Stimulated activated CD8-positive, alpha-beta memory T cell treated with anti-CD3 and anti-CD28 coated beads, Interleukin-12 subunit alpha, Interleukin-12 subunit beta, amount 100 ng/mL, for 1 hour (primary cell): ENCODE results near the gene SCN1B.
A peak's percentile ranks its signal among the peaks of the same experiment; 100 is the strongest.
"Not testable (repeated sequence)": the region's sequence is repeated elsewhere in the genome, so short reads cannot be mapped to it uniquely, and the experiment has no call there.

ENCODE experiments used
- DNase-seq: peaks from one replicate; pipeline ENCODE4 v3.0.0-alpha.2; 2020; ENCODE audit warnings: low read depth

SCN1B gene

DNA sequence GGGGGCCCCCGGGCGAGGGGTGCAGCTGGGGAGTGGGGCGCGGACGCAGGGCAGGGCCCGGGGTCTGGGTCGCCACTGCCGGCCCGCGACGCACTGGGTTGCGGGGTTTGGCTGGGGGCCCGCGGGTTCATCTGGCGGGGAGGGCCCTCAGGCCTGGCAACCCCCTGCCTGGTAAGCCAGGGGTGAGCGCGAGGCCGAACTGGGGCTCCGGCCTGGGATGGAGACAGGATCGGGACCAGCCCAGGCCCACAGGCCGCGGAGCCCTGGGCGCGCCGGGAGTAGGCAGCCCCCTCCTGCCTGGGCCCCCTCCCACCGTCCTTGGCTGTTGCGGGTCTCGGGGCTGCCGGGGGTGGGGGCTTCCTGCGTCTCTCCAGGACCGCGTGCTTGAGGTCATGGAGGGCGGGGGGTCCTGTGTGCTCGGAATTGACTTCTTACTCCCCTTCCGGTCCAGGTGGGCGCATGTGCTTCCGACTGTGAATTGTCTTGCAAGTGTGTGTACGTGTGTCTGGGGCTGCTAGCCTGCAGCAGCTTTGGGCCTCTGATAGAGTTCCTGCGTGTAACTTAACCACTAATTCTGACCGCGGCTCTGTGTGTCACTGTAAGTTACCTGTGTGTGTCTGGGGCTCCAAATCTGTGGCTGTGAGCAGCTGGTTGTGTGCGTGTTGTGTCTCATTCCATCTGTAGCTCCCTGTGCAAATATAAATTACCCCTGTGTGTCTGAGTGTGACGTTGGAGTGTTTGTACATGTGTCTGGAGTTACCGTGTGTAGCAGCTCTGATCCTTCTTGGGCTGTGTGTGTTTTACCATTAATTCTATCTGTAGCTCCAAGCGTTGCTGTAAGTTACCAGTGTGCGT, 29.4 kb upstream of the SCN1B start:
- peak; percentile 23 for DNase-seq

DNA sequence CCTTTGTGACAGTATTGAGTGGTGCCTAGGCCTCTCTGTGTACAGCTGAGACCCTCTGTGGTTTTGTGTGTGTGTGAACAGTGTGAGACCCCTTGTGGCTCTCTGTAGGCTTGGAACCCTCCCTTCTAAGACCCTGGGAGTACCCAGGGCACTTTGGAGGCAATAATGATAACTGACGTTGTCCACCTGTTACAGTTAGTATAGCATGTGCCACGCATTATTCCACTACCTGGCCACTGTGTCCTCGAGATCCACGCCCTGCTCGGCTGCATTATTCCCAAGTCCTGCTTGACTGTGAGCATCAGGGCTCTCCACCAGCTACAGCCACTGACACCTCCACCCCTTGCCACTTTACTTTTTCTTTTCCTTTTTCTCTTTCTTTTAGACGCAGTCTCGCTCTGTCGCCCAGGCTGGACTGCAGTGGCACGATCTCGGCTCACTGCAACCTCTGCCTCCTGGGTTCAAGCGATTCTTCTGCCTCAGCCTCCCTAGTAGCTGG, 28.2 kb upstream of the SCN1B start:
- no peak for DNase-seq

DNA sequence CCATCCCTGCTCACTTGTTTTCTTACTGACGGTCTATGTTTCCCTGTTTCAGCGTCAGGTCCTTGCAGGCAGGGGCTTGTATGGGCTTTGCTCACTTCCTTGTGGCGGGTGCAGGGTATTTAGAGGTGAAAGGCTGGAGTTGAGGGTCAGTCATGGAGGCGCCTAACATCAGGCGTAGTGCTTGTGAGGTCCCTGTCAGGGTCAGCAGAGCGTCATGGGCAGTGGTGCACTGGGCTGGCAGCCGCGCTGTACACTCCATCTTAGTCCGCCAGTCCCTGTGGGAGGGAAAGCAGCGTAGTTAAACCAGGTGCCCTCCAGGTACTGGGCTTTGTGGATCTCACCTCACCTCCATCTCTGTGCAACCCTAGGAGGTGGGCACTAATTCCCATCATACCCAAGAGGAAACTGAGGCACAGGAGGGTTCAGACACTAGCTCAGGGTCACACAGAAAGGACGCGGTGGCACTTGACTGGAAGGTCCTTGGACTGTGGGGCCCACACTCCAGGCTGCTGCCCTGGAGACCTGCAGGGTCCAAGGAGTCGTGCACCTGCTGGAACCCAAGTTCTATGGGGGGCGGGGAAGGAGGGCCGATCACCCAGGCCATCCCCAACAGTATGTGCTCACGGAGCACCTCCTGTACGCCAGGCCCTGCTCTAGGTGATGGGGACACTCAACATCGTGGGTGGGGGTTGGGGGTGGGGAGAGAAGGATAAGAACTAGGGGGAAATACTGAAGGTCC, 25.6 kb upstream of the SCN1B start:
- DNase-seq, result no peak

DNA sequence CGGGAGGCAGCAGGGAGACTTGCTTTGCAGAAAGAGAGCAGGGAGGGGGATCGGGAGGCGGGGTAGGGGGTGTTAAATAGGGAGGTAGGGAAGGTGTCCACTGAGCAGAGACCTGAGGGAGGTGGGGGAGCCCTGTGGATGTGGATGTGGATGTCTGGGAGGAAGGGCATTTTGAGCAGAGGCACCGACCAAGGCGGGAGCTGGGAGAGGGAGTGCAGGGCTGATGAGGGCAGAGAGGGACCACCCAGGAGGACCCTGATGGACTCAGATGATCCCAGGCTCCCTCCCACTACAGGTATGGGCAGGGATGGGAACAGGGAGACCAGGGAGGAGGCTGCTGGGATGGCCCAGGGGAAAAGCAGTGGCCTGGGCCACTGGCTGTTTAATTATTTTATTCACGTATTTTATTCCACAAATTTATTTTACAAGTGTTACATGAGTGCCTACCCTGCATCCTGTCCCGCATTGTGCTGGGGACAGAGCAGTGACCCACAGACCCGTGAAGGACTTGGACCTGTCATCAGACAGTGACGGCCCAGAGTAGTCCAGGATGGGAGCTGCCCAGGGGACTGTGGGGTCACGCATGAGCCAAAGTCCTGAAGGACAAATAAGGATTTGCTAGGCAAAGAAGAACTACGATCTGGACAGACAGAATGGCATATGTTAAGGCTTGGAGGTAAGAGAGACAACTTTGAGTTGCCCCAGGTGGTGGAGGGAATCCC, 24.9 kb upstream of the SCN1B start:
- DNase-seq, result no peak

DNA sequence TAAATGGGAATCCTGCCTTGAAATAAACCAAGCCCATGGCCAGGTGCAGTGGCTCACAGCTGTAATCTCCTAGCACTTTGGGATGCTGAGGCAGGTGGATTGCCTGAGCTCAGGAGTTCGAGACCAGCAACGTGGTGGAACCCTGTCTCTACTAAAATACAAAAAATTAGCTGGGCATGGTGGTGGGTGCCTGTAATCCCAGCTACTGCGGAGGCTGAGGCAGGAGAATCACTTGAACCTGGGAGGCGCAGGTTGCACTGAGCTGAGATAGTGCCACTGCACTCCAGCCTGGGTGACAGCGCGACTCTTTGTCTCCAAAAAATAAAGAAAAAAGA, 24.3 kb upstream of the SCN1B start:
- DNase-seq, result not testable (repeated sequence)

DNA sequence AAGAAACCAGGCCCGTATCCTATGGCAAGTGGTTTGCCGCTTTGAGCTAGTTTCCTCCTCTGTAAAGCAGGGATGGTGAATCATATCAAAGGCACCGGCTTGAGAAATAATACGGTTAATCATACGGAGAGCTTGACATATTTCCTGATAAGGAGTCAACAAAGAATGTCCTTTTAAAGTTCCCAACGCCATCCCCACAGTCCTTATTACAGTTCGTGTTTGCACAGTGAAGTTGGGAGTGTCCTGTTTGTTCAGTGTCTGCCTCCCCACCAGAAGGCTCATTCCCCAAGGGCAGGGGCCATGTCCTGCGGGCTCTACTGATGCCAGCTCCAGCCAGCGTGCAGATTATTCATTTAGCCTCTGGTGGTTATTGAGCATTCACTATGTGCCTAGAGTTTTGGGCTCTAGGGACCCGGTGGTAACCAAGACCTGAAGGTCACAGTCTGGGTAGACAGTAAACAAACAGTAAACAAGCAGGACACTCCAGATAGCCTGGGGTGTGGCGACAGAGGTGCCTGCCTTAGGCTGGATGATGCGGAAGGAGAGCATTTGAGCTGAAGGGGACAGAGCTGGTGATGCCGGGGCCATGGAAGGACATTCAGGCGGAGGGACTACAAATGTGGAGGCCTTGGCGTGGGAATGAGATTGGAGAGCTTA, 23.8 kb upstream of the SCN1B start:
- DNase-seq, result no peak

DNA sequence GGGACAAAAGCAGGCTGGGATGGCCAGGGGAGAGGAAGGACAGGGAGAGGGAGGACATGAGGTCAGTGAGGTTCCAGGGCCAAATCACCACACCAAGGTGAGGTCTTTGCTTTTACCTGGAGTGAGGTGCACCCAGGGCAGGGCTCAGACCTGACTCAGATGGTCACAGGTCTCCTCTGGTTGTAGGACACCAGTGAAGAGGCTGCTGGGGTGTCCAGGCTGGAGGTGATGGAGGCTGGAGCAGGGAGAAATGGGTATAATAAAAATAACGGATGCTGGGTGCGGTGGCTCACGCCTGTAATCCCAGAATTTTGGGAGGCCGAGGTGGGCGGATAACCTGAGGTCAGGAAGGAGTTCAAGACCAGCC, 23.3 kb upstream of the SCN1B start:
- no peak for DNase-seq

DNA sequence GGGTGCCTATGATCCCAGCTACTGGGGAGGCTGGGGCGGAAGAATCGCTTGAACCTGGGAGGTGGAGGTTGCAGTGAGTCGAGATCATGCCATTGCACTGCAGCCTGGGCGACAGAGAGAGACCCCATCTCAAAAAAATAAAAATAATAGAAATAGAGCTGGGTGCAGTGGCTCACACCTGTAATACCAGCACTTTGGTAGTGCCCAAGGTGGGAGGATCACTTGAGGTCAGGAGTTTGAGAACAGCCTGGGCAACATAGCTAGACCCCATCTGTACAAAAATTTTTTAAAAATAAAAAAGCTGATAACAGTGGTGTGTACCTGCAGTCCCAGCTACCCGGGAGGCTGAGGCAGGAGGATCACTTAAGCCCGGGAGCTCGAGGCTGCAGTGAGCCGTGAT, 22.8 kb upstream of the SCN1B start:
- DNase-seq, result not testable (repeated sequence)

DNA sequence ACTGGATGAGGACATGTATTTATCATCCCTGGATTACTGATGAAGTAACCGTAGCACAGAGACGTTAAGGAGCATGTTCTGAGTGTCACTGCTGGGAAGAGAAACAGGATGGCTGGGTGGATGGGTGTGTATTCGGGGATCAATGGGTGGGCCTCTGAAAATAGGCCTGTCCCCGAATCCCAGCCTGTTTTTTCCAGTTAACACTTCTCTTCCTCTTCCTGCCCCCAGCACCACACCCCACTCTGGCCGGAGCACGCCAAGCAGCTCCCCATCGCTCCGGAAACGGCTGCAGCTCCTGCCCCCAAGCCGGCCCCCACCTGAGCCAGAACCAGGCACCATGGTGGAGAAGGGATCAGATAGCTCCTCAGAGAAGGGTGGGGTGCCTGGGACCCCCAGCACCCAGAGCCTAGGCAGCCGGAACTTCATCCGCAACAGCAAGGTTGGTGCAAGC, 21.4 kb upstream of the SCN1B start:
- no peak for DNase-seq

DNA sequence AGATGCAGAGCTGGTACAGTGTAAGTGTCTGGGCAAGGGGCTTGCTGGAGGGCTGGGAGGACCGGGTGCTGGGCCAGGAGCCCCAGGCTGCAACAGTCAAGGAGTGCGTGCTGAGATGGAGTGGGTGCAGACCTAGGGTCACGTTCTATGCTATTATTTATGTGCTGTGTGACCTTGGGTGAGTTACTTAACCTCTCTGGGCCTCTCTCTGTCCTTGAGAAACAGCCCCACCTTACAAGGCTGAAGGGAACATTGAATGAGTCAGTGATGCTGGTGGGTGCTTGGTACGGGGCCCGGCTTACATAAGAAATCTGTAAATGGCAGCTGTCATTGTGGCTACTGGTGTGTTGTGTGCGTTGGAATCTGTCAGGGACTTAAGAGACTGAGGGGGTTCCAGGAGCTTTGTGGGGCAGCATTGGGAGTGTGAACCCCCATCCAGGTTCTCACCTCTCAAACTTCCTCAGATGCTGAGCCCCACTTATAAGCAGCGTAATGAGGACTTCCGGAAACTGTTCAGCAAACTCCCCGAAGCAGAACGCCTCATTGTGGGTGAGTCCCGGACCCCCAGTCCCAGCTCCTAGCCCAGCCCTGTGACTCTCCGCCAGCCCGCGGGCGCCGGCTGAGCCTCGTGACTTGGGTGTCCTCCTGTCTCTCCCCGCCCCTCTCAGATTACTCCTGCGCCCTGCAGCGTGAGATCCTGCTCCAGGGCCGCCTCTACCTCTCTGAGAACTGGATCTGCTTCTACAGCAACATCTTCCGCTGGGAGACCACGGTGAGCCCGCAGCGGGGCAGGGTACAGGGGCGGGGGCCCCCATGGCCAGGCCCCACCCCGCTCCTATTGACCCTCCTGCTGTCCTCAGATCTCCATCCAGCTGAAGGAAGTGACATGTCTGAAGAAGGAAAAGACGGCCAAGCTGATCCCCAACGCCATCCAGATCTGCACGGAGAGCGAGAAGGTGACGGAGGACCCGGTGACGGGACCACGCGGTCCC, 20.6 kb upstream of the SCN1B start:
- DNase-seq, result no peak

DNA sequence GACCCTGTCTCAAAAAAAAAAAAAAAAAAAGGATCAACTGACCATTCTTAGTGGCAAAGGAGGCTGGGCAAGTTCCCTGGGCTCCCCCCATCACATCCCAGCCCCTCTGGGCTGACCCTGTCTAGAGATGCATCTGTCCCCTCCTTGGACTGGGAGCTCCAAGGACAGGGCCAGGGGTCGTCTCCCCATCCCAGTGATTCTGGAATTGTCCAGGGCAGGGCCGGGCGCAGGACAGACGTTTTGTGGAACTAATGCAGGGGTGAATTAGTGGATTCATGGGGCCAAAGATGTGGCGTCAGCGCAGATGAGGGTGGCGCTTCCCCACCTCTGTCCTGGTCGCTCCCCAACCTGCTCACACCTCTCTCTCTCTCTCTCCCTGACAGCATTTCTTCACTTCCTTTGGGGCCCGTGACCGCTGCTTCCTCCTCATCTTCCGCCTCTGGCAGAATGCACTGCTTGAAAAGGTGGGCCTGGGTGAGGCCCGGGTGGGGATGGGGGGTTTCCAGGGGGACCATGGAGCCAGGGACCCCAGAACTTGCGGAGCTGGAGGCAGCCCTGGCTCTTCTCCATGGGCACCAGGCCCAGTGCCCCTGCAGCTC, 19.1 kb upstream of the SCN1B start:
- no peak for DNase-seq

DNA sequence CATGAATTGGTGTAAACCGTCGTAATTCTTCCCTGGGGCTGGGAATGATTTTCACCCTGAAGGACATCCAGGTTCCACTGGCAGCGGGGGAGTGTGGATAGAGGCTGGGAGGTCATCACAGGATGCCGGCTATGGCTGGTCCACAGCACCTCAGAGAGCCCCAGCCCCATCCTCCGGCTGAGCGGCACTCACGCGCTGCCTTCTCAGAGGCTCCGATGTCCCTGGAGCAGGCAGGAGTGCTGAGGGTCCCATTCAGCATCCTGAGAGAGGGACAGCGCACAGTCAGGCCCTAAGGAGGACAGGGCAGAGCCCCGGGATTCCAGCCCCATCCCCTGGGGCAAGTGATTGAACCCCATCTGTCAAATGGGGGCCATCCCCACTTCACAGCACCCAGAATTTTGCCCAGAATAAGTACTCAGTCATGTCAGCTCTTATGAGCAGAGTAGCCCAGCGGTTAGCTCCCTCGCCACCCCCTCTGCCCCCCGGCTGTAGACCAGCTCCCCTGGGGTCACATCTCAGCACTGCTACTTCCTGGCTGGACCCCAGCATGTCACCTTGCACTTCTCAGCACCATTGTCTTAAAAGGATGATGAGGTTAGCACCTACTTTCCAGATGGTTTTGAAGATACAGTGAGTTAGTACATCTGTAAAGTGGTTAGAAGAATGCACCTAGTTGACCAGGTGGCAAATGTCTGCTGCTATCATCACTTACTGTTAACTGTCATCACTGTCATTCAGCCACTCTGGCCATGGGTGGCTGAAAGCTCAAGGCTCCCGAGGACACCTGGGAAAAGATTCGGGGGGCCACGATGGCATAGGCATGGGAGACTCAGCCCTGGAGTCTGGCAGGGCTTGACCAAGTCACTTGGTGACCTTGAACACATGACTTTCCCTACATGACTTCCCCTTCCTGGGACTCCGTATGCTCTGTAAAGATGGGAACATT, 18.3 kb upstream of the SCN1B start:
- DNase-seq, result no peak

DNA sequence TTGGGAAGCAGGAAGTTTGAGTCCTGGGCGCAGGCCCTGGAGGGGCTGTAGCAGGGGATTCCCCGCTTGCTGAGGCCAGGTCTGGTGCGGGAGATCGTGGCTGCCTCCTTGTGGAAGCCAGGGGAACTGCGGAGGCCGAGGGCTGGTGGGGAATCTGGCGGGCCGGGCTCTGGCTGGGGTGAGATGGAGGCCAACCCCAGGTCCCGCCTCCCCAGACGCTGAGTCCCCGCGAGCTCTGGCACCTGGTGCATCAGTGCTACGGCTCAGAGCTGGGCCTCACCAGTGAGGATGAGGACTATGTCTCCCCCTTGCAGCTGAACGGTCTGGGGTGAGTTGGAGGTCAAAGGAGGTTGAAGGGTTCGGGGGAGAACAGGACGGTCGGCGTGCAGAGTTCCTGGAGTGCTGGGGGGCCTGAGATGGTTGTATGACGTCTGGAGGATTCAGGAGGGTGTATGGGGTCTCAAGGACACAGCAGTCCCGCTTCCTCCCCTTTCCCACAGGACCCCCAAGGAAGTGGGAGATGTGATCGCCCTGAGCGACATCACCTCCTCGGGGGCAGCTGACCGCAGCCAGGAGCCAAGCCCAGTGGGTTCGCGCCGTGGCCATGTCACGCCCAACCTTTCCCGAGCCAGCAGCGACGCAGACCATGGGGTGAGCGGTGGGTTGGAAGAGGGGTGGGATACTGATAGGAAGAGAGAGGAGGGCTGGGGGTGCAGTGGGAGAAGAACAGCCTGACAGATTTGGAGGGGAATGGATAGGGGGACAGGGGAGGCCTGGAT, 17.0 kb upstream of the SCN1B start:
- DNase-seq, result peak; percentile 62

DNA sequence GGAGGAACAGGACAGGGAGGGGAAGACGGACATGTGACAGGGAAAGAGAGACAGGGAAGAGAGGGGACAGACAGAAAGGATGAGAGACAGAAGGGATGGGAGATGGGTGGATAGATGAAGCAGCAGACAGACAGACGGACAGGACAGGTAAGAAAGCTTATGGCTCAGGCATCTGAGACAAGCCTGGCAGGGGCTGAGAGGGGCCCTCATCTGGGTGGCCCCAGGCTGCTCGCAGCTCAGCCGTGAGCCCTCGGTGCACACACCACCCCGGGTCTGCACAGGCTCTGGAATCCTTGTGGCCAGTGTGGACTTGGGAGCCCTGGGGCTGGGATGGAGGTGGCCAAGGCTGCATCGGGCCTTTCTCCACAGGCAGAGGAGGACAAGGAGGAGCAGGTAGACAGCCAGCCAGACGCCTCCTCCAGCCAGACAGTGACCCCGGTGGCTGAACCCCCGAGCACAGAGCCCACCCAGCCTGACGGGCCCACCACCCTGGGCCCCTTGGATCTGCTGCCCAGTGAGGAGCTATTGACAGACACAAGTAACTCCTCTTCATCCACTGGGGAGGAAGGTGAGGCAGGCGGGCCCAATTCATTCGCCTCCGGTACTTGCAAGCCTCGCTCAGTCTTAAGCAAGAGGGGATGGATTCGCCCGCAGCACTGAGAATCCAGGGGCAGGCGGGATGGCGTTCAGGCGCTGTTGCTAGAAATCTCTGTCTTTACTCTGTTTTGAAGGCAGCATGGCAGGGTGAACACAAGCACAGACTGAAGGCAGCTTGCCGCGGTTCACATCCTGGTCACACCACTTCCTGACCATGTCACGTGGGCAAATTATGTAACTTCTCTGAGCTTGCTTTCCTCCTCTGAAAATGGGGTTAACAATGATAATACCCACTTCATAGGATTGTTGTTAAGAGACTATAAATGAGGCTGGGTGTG, 16.2 kb upstream of the SCN1B start:
- peak; percentile 49 for DNase-seq

DNA sequence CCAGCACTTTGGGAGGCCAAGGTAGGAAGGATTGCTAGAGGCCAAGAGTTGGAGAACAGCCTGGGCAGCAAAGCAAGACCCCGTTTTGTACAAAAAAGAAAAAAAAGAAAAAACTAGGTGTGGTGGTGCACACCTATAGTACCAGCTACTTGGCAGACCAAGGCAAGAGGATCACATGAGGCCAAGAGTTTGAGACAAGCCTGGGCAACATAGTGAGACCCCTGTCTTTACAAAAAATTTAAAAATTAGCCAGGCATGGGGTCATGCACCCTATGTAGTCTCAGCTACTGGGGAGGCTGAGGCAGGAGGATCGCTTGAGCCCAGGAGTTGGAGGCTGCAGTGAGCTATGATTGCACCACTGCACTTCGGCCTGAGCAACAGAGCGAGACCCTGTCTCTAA, 15.5 kb upstream of the SCN1B start:
- not testable (repeated sequence) for DNase-seq

DNA sequence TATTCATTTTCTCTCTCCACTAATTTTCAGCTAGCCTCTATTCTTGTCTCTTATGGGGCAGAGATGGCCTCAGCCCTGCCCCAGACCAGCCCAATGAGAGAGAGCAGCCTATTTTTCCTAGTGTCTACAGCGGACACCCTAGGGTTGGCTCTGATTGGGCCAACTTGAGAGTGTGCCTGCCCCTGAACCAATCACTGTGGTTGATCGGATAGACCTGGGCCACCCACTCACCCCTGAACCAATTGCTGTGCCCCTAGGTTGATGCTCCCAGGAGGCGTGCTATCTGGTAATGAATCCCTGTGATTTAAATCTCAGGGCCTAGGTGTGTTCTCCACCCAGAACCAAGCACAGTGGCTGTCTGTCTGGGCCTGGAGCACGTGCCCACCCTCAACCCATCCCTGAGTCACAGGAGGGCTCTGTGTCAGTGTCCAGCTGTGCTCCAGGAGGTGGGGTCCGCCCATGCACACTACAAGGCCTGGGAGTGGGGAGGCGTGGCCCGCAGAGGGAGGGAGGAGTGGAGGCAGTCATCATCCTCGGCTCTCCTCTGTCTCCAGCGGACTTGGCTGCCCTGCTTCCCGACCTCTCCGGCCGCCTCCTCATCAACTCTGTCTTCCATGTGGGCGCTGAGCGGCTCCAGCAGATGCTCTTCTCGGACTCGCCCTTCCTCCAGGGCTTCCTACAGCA, 14.9 kb upstream of the SCN1B start:
- DNase-seq, result no peak

DNA sequence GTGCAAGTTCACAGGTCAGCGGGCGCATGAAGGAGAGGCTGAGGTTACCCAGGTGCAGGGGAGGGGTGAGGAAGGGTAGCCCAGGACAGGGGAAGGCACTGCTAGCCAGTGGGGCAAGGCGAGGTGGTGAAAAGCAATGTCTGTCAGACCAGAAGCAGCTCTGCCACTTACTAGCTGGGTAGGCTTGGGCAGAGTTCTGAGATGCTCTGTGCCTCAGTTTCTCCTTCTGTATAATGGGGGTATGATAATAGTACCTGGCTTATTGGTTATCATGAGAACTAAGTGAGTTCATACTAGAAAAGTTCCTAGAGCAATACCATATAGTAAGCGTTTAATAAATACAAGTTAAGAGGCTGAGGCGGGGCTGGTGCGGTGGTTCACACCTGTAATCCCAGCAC, 14.3 kb upstream of the SCN1B start:
- DNase-seq, result no peak
